HG03342 (cell line): ENCODE data around the gene DNMBP.
"Not testable (repeated sequence)": the region's sequence is repeated elsewhere in the genome, so short reads cannot be mapped to it uniquely, and the experiment has no call there.

Experiments
- ATAC-seq: cut with Tn5 transposase; IDR thresholded peaks from one replicate; pipeline ENCODE4 v1.9.1; 2021; ENCODE audit warnings: mild to moderate bottlenecking, moderate library complexity; ENCODE audit not compliant: unreplicated experiment

DNMBP gene

DNA sequence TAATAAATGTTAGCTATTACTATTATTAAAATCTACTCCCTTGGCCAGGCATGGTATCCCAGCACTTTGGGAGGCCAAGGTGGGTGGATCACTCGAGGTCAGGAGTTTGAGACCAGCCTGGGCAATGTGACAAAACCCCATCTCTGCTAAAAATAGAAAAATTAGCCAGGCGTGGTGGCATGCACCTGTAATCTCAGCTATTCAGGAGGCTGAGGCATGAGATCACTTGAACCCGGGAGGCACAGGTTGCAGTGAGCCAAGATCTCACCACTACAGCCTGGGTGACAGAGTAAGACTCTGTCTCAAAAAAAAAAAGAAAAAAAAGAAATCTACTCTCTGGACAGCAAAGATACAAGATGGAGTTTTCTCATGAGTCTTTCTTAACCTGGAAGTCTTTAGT lies 56.2 kb downstream of the DNMBP start:
- ATAC-seq: not testable (repeated sequence)

- ATAC-seq: no peak
Measured at GRCh38 chr10:99952799-99953198, 56.9 kb downstream of the DNMBP start.

GRCh38 chr10:99946051-99946450 lies 63.7 kb downstream of the DNMBP start:
- not testable (repeated sequence) for ATAC-seq

DNA sequence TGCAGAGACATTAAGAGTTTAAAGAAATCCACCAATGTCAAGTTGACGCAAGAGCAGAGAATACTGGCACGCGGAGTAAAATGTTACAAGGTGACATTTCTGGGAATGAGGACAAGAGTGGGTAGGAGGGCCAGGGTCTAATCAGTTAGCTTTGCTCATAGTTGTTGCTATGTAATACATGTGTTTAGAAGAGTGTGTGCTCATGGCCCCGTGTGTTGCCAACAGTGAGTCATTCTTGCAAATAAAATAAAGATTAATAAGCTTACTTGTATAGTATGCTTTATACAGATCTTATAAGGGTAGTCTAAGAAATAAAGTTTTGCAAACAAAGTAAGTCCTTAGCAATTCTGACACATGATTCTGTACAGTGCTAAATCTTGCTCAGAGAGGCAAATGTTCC lies 64.5 kb downstream of the DNMBP start:
- ATAC-seq: no peak

DNA sequence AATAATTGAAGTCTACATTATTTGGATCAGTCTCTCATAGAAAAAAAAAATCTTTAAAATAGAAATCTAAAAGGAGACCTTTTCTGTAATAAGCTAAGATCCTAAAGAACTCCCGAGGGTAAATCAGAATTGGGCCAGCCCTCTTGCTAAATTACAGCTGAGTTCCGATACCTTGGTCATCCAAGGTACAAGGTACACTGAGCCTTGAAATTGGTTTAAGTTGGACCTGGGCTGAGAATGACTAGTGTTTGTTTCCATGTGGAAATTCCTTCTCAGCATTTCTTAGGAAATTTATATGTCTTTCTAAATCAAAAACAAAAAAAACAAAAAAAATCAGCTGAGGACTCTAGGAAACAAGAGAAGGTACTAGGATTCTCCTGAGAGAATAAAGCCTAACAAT lies 64.9 kb downstream of the DNMBP start:
- ATAC-seq: no peak

- ATAC-seq: no peak
Measured at GRCh38 chr10:99943908-99944307, 65.8 kb downstream of the DNMBP start.

DNA sequence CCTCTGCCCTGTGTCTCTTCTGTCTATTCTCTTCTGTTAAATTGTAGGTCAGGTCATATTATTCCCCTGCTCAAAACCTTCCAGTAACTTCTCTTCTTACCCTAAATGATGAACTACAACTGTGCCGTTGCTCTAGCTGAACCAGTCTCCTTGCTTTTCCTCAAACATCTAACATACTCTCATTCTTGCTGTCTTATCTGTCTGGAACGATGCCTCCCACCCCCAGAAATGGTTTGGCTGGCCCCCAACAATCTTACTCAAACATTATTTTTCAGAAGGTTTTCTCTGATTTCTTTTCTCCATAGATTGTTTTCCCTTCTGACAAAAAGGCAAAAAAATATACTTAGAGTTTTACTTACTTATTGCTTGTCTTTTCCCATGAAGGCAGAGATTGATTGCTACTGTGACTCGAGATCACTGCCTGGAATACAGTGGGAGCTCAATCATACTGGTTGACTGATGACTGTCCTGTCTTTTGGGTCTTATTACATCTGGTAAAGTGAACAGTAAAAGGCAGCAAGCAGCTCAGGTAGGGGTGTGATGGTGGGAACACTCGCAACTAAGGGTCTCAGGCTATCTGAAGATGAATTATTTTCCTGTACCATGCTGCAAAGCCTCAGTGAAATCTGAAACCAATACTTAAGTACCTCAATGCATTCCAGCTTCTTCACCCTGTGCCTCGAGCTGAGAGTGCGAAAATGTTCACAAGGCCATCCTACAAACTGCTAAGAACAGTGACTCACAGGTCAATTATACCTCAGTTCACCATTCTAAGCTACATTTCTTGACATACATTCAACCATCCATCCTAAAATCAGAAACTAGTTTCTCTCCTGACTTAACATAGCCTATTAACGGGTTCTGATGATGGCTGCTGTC lies 67.6 kb downstream of the DNMBP start:
- ATAC-seq: no peak

DNA sequence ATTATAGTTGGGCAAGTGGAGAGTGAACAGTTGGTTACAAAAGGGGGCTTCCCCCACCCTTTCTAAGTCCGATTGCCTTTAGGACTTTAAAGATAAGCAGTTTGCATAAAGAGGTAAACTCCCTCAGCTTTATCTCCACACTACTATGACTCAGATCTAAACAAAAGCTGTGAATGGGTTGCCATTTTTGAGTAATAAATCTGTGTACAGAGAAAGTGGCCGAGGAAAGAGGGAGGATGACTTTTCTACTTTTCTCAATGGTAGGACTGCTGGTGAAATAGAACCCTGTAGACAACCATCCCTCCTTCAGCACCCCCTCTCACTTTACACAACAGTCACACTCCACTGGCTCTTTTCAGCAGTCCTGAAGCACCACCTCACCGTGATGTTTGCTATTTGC lies 71.2 kb downstream of the DNMBP start:
- ATAC-seq: peak; percentile 78

- ATAC-seq: peak; percentile 47
Measured at GRCh38 chr10:99937630-99938029, 72.1 kb downstream of the DNMBP start.

GRCh38 chr10:99932203-99932957 lies 77.4 kb downstream of the DNMBP start:
- not testable (repeated sequence) for ATAC-seq

GRCh38 chr10:99930731-99931550 lies 78.8 kb downstream of the DNMBP start:
- ATAC-seq: no peak

GRCh38 chr10:99929360-99929759 lies 80.4 kb downstream of the DNMBP start:
- no peak for ATAC-seq

GRCh38 chr10:99927721-99928280 lies 81.9 kb downstream of the DNMBP start:
- ATAC-seq: no peak

DNA sequence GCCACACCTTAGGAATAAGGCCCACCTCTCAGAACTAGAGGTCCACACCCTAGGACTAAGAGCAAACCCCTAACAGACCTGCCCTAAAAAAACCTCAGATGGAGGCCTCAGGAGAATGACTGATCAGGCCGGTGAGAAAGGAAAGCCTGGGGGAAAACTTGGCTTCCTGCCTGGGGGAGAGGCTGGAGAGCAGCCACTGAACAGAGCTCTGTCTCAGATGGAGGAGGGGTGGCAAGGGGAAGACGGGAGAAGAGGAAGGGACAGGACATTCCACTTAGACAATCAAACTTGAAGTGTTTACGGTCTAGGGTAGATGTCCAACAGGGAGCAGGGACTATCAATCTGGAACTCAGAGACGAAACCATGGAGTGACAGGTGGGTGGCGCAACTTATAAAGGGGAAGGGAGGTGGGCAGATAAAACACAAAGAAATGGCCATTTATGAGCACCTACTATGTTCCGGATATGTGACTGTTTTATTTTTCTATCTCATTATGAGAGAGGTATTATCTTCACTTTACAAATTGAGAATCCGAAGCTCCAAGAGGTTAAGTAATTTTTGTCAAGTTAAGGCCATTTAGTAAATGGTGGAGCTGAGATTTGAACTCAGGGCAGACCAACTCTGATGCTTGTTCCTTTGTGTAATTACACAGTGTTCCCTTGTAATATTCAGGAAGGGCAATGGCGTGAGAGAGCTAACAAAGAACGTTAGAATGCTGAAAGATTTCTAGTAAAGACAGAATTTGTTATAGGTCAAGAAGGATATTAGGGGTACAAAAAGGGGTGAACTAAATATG lies 82.6 kb downstream of the DNMBP start:
- ATAC-seq: no peak

DNA sequence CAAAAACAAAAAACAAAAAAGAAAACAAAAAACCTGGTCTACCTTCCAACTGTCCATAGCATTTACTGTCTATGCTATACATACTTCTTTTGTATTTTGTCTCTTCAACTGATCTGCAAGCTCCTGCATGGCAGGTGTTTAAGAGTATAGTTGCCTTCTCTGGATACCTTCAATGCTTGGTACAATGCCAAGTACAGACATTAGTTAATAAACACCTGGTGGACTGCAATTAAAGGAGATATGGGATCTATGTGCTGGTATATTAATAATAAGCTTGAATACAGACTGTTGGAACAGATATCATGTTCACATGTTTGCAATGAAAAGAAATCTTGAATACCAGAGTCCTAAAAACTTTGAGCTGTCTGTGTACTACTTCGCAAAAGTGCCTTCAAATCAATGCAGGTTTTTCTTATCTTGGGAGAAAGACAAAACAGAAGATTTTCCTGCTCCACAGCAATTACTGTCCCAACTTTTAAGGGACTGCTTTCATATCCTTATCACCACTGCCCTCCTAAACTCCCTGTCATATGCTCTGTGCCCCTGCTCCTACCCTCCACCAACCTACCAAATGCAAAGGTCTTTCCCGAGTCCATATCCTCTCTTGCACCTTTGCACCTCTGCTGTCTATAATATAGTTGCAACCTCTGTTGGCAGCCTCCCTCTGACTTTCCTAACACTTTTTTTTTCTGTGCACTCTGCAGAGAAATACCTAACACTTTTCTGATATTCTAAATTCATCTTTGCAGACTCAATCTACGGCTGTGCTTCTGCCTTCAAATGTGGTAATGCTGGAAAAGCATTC lies 85.1 kb downstream of the DNMBP start:
- ATAC-seq: no peak

- ATAC-seq: no peak
Measured at GRCh38 chr10:99921948-99922347, 87.8 kb downstream of the DNMBP start.

GRCh38 chr10:99920901-99921300 lies 88.8 kb downstream of the DNMBP start:
- ATAC-seq: no peak

DNA sequence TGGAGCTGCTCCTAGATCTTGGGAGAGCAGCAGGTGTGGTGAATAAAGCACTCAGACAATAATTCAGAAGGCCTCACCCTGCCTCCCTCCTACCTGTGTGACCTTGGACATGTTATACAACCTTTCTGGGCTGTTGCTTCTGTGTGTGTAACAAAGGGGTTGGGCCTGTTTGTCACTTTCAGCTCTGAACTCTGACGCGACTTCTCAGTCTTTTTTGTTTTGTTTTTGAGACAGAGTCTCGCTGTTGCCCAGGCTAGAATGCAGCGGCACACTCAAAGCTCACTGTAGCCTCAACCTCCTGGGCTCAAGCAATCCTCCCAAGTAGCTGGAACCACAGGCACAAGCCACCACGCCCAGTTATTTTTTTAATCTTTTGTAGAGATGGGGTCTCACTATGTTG lies 89.3 kb downstream of the DNMBP start:
- no peak for ATAC-seq
